ENCODE measurements around the gene SYNDIG1L.

SYNDIG1L gene

DNA sequence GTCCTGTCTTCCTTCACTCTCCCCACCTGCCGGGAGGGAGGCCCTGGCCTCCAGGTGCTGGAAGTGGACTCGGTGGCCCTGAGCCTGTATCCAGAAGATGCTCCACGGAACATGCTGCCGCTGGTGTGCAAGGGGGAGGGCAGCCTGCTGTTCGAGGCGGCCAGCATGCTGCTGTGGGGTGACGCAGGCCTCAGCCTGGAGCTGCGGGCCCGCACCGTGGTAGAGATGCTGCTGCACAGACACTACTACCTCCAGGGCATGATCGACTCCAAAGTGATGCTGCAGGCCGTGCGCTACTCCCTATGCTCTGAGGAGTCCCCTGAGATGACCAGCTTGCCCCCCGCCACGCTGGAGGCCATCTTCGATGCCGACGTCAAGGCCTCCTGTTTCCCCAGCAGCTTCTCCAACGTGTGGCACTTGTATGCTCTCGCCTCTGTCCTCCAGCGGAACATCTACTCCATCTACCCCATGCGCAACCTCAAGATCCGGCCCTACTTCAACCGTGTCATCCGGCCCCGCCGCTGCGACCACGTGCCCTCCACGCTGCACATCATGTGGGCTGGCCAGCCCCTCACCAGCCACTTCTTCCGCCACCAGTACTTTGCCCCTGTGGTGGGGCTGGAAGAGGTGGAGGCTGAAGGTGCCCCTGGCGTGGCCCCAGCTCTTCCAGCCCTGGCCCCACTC, 69.0 kb downstream of the SYNDIG1L start:
- DNase-seq, result no peak

Measured in AML-193 (cell line).